LNCaP clone FGC (cell line): ENCODE results near the gene C14orf132.

Source experiments
- DNase-seq: peaks from one replicate; pipeline ENCODE4 v3.0.0-alpha.2; 2011; ENCODE audit warnings: low read depth
- H3K4me3 ChIP-seq: 2 replicates; pipeline ENCODE4 v1.5.1; 2011; ENCODE audit warnings: mild to moderate bottlenecking, low read depth, low read length, control low read depth
- CTCF ChIP-seq: IDR thresholded peaks from 2 replicates; pipeline ENCODE4 v1.5.1; 2012; ENCODE audit warnings: mild to moderate bottlenecking; ENCODE audit not compliant: control insufficient read depth, insufficient read depth; ENCODE audit errors: extremely low read depth

Gene C14orf132

GRCh38 chr14:96029089-96029645 is 10.0 kb upstream of the C14orf132 start:
- no peak for DNase-seq

GRCh38 chr14:96030108-96030760 is 8.9 kb upstream of the C14orf132 start:
- H3K4me3 ChIP-seq, result no peak overlapping the region
- no peak for DNase-seq
- no peak for TF ChIP-seq CTCF

More at GRCh38 chr14:96029089-96029645, 10.0 kb upstream of the C14orf132 start:
- TF ChIP-seq CTCF, result no peak
- H3K4me3 ChIP-seq, result no peak overlapping the region

GRCh38 chr14:96031691-96032090 is 7.5 kb upstream of the C14orf132 start:
- DNase-seq, result no peak
- H3K4me3 ChIP-seq, result no peak overlapping the region
- no peak for TF ChIP-seq CTCF

GRCh38 chr14:96035456-96035855 is 3.7 kb upstream of the C14orf132 start:
- no peak for TF ChIP-seq CTCF
- DNase-seq, result no peak
- no peak overlapping the region for H3K4me3 ChIP-seq

- no peak for DNase-seq
- no peak for TF ChIP-seq CTCF
- H3K4me3 ChIP-seq, result no peak overlapping the region
These were observed 1.1 kb upstream of the C14orf132 start for GRCh38 chr14:96037891-96038557.

- DNase-seq, result no peak
- no peak for TF ChIP-seq CTCF
- H3K4me3 ChIP-seq, result peak overlapping the region; percentile 59
These were observed 623 bp upstream of the C14orf132 start for GRCh38 chr14:96038558-96038919.
